Measurements from ENCODE around the gene LMTK3.

LMTK3 gene

GRCh38 chr19:48442116-48443035, 69.3 kb downstream of the LMTK3 start:
- Histone ChIP-seq H3K36me3 (peaks cover 3% of the 10 kb centered on the region), H3K4me1 (peaks cover 5% of the 10 kb centered on the region; the same call in 1 of the 2 replicates), H3K4me3 (ENCODE audit: low read depth, low read length) (no peak overlapping the region), H3K27me3 (peaks cover 40% of the 10 kb centered on the region), H3K9me3 (no peaks in the 10 kb centered on the region; the same call in 1 of the 2 replicates)
- no peak for DNase-seq
- TF ChIP-seq CTCF (IDR thresholded peaks at IDR 0.05; ENCODE audit: low read depth, low read length), result no peak

GRCh38 chr19:48441360-48442050, 70.1 kb downstream of the LMTK3 start:
- Histone ChIP-seq H3K4me3 (ENCODE audit: low read depth, low read length) (no peak overlapping the region), H3K9me3 (no peaks in the 10 kb centered on the region; the same call in 1 of the 2 replicates), H3K4me1 (peaks cover 5% of the 10 kb centered on the region; the same call in 1 of the 2 replicates), H3K36me3 (no peaks in the 10 kb centered on the region), H3K27me3 (peaks cover 40% of the 10 kb centered on the region)
- no peak for DNase-seq
- TF ChIP-seq CTCF (IDR thresholded peaks at IDR 0.05; ENCODE audit: low read depth, low read length), result no peak

- no peak for TF ChIP-seq CTCF (IDR thresholded peaks at IDR 0.05; ENCODE audit: low read depth, low read length)
- Histone ChIP-seq H3K36me3 (no peaks in the 10 kb centered on the region), H3K4me3 (ENCODE audit: low read depth, low read length) (no peak overlapping the region), H3K9me3 (no peaks in the 10 kb centered on the region; the same call in 1 of the 2 replicates), H3K27me3 (peaks cover 8% of the 10 kb centered on the region), H3K4me1 (no peaks in the 10 kb centered on the region; the same call in 1 of the 2 replicates)
- DNase-seq, result no peak
Measured at GRCh38 chr19:48436586-48436985, 75.0 kb downstream of the LMTK3 start.

Data from BE2C (cell line).